ENCODE data around the gene AOAH. TPM values are rescaled to one million over a fixed set of nuclear protein-coding genes. Genes with fewer than 3 reads are reported as not detected.

AOAH gene
- total RNA-seq, 1 experiment from 2014 or later, result 0.39 TPM

GRCh38 chr7:36746347-36746746 is 22.1 kb upstream of the AOAH start:
- Mint-ChIP-seq H3K4me3 (no peak overlapping the region), H3K27me3 (ENCODE audit: low read depth) (no peaks in the 10 kb centered on the region; the same call in 1 of the 2 replicates), H3K36me3 (ENCODE audit: insufficient read depth in 1 of 3, low read depth in 3 of 3) (peaks cover 0 to 6% (median 0%) of the 10 kb centered on the region in 3 experiments; a peak in 3 of 7 replicates), H3K9me3 (peaks cover 1 to 3% of the 10 kb centered on the region in 2 experiments; a peak in 2 of 5 replicates), H3K27ac (no peak overlapping the region), H3K4me1 (peaks cover 7 to 11% of the 10 kb centered on the region in 2 experiments)
- H4K5ac ChIP-seq (ENCODE audit: insufficient read length, low read depth, low read length), result no peak overlapping the region
- no peaks in the 10 kb centered on the region for H3K4me1 ChIP-seq (ENCODE audit: insufficient read depth, low read length)
- no CpG with 5 or more reads among the region's 5 CpGs for WGBS (ENCODE audit: extremely low coverage, insufficient read length, low lambda C conversion rate)
- H3K23me2 ChIP-seq (ENCODE audit: insufficient read length, low read depth, low read length, poor library complexity, severe bottlenecking), result no peaks in the 10 kb centered on the region
- no peak overlapping the region for H3K4me2 ChIP-seq (ENCODE audit: insufficient read depth, insufficient read length, low read length)
- H3K9me3 ChIP-seq (ENCODE audit: control insufficient read depth, low read depth, low read length), result no peaks in the 10 kb centered on the region
- no peak overlapping the region for H3K27ac ChIP-seq (ENCODE audit: insufficient read length, low read depth, low read length)
- H3K79me1 ChIP-seq (ENCODE audit: insufficient read depth, low read depth, low read length, poor library complexity, severe bottlenecking), result no peaks in the 10 kb centered on the region
- H3K56ac ChIP-seq (ENCODE audit: insufficient read length, low read depth, low read length), result no peak overlapping the region
- H2AK5ac ChIP-seq (ENCODE audit: insufficient read length, low read length), result no peak overlapping the region
- no peak overlapping the region for H3T11ph ChIP-seq (ENCODE audit: low read length)
- no peak for DNase-seq
- no peak overlapping the region for H4K91ac ChIP-seq (ENCODE audit: insufficient read length, low read depth, low read length)
- H2BK15ac ChIP-seq (ENCODE audit: low read depth, low read length), result no peak overlapping the region
- no peaks in the 10 kb centered on the region for H3K27me3 ChIP-seq (ENCODE audit: insufficient read depth, low read length)
- no peak overlapping the region for H2BK5ac ChIP-seq (ENCODE audit: insufficient read length, low read length)
- H3K9ac ChIP-seq (ENCODE audit: extremely low read depth, insufficient read length, low read length), result no peak overlapping the region
- H4K20me1 ChIP-seq (ENCODE audit: control insufficient read depth, insufficient read depth, insufficient read length), result no peaks in the 10 kb centered on the region
- H3K18ac ChIP-seq (ENCODE audit: insufficient read length, low read depth, low read length), result no peak overlapping the region
- H3K14ac ChIP-seq (ENCODE audit: insufficient read depth, low read length), result no peak overlapping the region; the same call in 1 of the 2 replicates
- no peak overlapping the region for H2AFZ ChIP-seq (ENCODE audit: low read length)
- no peak overlapping the region for H4K8ac ChIP-seq (replicated peaks; ENCODE audit: insufficient read length, low read depth, low read length)
- no peak overlapping the region for H3K4ac ChIP-seq (ENCODE audit: low read depth, low read length)
- no peak for TF ChIP-seq CTCF (conservative IDR thresholded peaks at IDR 0.05)
- H2BK20ac ChIP-seq (ENCODE audit: low read depth, low read length, poor library complexity, severe bottlenecking), result no peak overlapping the region
- H3K23ac ChIP-seq (ENCODE audit: insufficient read length, low read depth, low read length), result no peak overlapping the region
- no peak overlapping the region for H2BK120ac ChIP-seq (ENCODE audit: low read depth, low read length, poor library complexity, severe bottlenecking)
- no peak overlapping the region for H2BK12ac ChIP-seq (ENCODE audit: insufficient read length, low read depth, low read length)
- no peaks in the 10 kb centered on the region for H3K79me2 ChIP-seq (ENCODE audit: insufficient read depth, low read length)

Data from H9 (cell line).